ENCODE data around the gene STRBP. TPM values are rescaled to one million over a fixed set of nuclear protein-coding genes. Genes with fewer than 3 reads are reported as not detected.
"Not testable (repeated sequence)": the region's sequence is repeated elsewhere in the genome, so short reads cannot be mapped to it uniquely, and the experiment has no call there.

STRBP gene
- total and polyA plus RNA-seq, 3 donors from 2014 or later, result 47.8 to 102 (median 66.5) TPM

- intact Hi-C loops (cut with DNase I; ENCODE audit: low total_unique reads), result no loop called here
- WGBS, 2 donors, result 89 to 93% methylated on average over 3 of the region's 3 CpGs
- Histone ChIP-seq H3K9me3 (no peaks in the 10 kb centered on the region), H3K36me3 (ENCODE audit: low read depth, missing control alignments) (no peaks in the 10 kb centered on the region), H3K4me3 (no peak overlapping the region), H3K4me1 (no peaks in the 10 kb centered on the region), H3K27me3 (no peaks in the 10 kb centered on the region), H3K27ac (no peak overlapping the region)
- no peak for TF ChIP-seq CTCF (IDR thresholded peaks at IDR 0.05)
- no peak for TF ChIP-seq POLR2A (IDR thresholded peaks at IDR 0.05)
- no peak for DNase-seq
Measured at GRCh38 chr9:123278361-123278760, 10.0 kb upstream of the STRBP start.

GRCh38 chr9:123276551-123276950 is 8.2 kb upstream of the STRBP start:
- no peaks in the 10 kb centered on the region for H3K4me1 ChIP-seq
- H3K36me3 ChIP-seq (ENCODE audit: low read depth, missing control alignments), result no peaks in the 10 kb centered on the region
- DNase-seq, result no peak
- no peaks in the 10 kb centered on the region for H3K27me3 ChIP-seq
- H3K4me3 ChIP-seq, result no peak overlapping the region
- TF ChIP-seq POLR2A (IDR thresholded peaks at IDR 0.05), result no peak
- TF ChIP-seq CTCF (IDR thresholded peaks at IDR 0.05), result no peak
- intact Hi-C loops (cut with DNase I; ENCODE audit: low total_unique reads), result no loop called here
- H3K9me3 ChIP-seq, result no peaks in the 10 kb centered on the region
- no peak overlapping the region for H3K27ac ChIP-seq

GRCh38 chr9:123271133-123271532 is 2.7 kb upstream of the STRBP start:
- H3K27me3 ChIP-seq; H3K27ac ChIP-seq; DNase-seq; intact Hi-C loops (cut with DNase I; ENCODE audit: low total_unique reads); H3K4me1 ChIP-seq; H3K36me3 ChIP-seq (ENCODE audit: low read depth, missing control alignments); H3K4me3 ChIP-seq; H3K9me3 ChIP-seq: not testable (repeated sequence)
- 92% methylated on average over 6 of the region's 6 CpGs for WGBS, 2 donors

GRCh38 chr9:123269281-123269680 is 895 bp upstream of the STRBP start:
- Histone ChIP-seq H3K27me3 (no peaks in the 10 kb centered on the region), H3K9me3 (no peaks in the 10 kb centered on the region), H3K36me3 (ENCODE audit: low read depth, missing control alignments) (no peaks in the 10 kb centered on the region), H3K27ac (no peak overlapping the region), H3K4me1 (peaks cover 5% of the 10 kb centered on the region), H3K4me3 (peak overlapping the region; percentile 73 to 81)
- TF ChIP-seq CTCF (IDR thresholded peaks at IDR 0.05) (no peak), POLR2A (IDR thresholded peaks at IDR 0.05) (no peak)
- DNase-seq, result no peak
- WGBS, 2 donors, result 33 to 53% methylated on average over 3 to 7 of the region's 7 CpGs
- intact Hi-C loops (cut with DNase I; ENCODE audit: low total_unique reads), result no loop called here

GRCh38 chr9:123268199-123268464 is 254 bp downstream of the STRBP start:
- Histone ChIP-seq H3K4me1 (peaks cover 5% of the 10 kb centered on the region), H3K9me3 (no peaks in the 10 kb centered on the region), H3K27ac (no peak overlapping the region), H3K36me3 (ENCODE audit: low read depth, missing control alignments) (no peaks in the 10 kb centered on the region), H3K27me3 (no peaks in the 10 kb centered on the region), H3K4me3 (peak overlapping the region; percentile 71 to 81)
- intact Hi-C loops (cut with DNase I; ENCODE audit: low total_unique reads), result no loop called here
- TF ChIP-seq CTCF (IDR thresholded peaks at IDR 0.05), result no peak
- TF ChIP-seq POLR2A (IDR thresholded peaks at IDR 0.05), result no peak
- no peak for DNase-seq
- 0% methylated on average over 11 of the region's 49 CpGs; no CpG with 5 or more reads in 1 of the 2 donors for WGBS, 2 donors

All from testis (tissue), 3 donors.